HPDE6-E6E7 (cell line): ENCODE results near the gene ORAI2.
A peak's percentile ranks its signal among the peaks of the same experiment; 100 is the strongest.
"Not testable (repeated sequence)": the region's sequence is repeated elsewhere in the genome, so short reads cannot be mapped to it uniquely, and the experiment has no call there.

Source experiments
- DNase-seq: peaks from one replicate; pipeline ENCODE4 v3.0.0; 2011; ENCODE audit warnings: missing footprints; ENCODE audit errors: extremely low spot score

ORAI2 gene

DNA sequence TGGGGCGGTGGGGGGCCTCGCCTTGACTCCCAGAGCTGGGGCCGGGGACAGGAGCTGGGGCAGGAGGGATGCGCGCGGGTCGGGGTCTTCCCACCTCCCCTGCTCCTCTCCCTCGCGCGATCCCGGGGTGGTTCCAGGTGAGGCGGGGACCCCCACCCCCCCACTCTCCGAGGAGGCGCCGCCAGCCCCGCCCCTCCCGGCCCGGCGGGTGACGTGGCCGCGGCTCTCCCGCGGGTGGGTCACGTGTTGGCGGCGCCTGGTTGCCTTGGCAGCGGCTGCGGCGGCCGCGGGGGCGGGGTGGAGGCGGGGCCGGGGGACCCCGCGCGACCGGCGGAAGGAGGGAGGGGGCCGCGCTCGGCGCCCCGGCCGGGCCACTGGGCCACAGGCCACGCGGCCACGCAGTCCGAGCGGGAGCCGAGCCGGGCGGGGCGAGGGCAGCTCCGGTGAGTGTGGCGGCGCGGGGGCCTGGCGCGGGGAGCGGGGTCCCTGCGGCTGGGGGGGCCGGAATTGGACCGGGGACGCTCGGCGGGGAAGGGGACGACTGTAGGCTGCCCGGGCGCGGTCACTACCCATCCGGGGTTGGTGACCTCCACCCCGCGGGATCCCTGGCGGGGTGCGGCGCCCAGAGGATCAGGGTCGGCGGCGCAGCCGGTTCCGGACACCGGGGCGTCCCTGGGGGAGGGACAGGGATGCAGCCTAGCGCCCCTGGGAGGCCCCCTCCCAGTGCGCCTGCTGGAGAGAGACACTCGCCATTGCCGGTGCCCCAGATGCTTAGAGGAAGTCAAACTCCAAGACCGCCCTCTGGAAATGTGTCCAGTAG, at the start of gene ORAI2:
ORAI2 (plus strand) TSS at position 357 of the 820 bp plus-strand sequence. CDS start 5,382 bp downstream, outside the sequence.
- peak; percentile 58 for DNase-seq

DNA sequence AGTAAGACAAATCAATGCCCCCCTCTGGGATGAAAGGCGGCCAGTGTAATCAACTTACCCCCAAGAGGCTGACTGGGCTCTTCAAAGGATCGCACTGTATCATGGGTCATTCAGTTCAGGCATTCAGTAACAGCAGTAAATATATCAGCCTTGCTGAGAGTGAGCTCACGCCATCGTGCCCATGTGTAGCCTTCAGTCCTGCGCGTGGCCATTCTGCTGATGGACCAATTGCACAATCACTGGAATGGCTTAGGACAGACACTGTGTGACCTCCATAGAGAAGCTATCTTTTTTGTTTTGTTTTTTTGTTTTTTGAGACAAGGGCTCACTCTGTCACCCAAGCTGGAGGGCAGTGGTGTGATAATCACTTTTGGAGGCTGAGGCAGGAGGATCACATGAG, 46.3 kb upstream of the ORAI2 start:
- DNase-seq = no peak

DNA sequence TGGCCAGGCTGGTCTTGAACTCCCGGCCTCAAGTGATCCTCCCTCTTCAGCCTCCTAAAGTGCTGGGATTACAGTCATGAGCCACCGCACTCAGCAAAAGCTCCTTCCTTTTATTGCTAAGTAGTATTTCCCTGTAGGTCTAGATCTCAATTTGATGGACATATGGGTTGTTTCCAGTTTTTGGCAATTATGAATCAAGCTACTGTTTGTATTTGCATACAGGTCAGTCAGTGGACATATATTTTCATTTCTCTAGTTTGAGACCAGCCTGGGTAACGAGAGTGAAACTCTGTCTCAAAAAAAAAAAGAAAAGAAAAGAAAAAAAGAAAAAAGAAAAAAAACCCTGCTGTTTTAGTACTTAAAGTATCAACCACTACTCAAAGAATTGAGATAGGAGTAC, 43.6 kb upstream of the ORAI2 start:
- DNase-seq = no peak

DNA sequence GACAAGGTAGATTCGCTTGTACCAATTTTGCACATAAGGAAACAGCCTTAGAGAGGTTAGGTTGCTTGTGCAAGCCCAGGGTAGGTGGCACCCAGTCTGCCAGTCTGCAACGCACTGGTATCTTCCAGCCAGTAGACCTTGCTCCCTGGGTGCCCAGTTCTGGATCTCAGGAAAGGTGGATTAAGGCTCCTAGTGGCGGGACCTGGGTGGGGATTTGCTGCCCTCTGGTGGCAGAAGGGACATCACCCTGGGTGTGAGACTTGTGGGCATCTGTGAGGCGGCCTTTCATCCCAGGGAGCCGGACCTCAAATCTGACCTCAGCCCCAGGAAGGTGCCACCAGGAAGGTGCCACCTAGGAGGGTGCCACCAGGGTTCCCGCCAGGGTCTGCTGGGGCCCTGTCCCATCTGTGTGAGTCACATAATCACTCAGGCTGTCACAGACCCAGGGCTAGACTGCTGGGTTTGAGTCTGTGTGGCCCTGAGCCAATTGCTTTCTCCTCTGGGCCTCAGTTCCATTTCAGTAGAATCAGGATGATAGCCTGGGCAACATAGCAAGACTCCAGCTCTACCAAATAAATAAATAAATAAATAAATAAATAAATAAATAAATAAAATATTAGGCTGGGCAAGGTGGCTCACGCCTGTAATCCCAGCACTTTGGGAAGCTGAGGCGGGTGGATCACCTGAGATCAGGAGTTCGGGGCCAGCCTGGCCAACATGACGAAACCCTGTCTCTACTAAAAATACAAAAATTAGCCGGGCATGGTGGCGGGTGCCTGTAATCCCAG, 42.5 kb upstream of the ORAI2 start:
- peak; percentile 80 for DNase-seq

- DNase-seq = no peak
These were observed 41.0 kb upstream of the ORAI2 start for GRCh38 chr7:102392330-102392729.

DNA sequence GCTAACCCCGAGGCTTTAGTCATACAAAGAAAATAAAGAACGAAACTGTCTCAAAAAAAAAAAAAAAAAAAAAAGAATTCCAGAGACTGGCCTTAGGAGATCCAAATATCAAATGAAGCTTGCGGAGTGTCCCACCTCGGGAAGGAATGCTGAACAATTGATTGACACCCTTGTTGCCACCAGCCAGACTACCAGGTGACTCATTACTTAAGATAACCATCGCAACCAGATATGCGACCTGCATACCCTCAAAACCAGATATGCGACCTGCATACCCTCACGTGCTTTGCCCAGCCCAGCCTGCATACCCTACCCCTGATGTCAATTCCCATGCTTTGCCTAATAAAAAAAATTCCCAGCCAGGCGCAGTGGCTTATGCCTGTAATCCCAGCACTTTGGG, 39.9 kb upstream of the ORAI2 start:
- no peak for DNase-seq

DNA sequence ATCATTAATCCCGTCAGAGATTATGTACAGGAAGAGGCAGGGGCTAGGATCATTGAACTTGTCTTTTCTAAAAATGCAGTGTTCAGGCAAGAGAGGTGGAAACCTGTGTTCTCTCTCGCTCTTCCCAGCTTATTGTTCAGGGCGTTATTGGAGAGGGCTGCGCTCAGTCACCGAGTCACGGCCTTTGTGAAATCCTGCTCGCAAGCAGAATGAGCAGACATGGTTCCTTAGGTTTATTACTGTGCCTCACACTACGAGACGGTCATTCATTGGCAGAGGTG, 37.8 kb upstream of the ORAI2 start:
- peak; percentile 22 for DNase-seq

DNA sequence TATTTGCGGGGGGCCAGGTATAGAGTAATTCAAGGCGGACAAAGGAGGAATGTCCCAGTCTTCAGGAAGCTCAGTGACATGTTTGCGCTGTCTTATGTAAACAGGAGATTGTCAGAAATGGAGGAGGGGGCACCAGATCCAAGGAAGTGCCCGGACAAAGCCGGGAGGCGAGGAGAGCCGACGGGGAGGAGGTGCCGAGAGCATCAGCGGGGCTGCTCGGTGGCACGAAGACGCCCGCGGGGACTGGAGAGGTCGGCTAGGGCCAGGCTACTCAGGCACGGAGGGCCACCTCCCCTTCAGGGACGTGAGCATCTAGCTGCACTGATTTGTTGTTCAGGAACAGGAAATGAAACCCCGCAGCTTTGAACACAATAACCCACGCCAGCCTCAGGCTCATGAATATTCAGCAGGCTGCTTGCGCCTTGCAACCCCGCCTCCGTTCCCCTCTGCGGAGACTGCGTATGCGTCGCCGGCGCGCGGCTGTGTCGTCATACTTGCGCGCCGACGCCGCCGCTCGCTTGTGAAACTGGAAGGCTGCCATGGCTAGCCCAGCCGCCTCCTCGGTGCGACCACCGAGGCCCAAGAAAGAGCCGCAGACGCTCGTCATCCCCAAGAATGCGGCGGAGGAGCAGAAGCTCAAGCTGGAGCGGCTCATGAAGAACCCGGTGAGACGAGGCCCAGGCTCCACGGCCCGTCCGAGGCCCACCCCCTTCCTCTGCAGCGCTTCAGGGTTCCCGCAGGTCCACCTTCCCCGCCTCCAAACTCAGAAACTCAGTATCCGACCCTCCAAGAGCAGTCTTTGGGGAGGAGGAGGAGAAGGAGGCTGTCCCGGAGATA, 37.3 kb upstream of the ORAI2 start, which contains the start of gene PRKRIP1:
PRKRIP1 (plus strand) TSS at position 491 of the 837 bp plus-strand sequence; CDS start at position 540, 49 bp downstream.
- DNase-seq = peak; percentile 95

- no peak for DNase-seq
These were observed 36.7 kb upstream of the ORAI2 start for GRCh38 chr7:102396710-102397019.

DNA sequence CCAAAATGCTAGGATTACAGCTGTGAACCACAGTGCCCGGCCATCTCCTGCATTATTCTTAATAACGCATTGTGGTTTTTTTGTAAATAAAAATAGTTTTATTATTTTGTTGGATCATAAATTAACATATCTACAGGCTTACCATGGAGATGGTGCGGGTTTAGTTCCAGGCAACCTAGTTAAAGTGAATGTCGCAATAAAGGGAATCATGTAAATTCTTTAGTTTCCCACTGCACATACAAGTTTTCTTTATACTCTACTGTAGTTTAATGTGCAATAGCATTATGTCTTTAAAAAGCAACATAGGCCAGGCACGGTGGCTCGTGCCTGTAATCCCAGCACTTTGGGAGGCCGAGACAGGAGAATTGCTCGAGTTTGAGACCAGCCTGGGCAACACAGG, 34.8 kb upstream of the ORAI2 start:
- no peak for DNase-seq

DNA sequence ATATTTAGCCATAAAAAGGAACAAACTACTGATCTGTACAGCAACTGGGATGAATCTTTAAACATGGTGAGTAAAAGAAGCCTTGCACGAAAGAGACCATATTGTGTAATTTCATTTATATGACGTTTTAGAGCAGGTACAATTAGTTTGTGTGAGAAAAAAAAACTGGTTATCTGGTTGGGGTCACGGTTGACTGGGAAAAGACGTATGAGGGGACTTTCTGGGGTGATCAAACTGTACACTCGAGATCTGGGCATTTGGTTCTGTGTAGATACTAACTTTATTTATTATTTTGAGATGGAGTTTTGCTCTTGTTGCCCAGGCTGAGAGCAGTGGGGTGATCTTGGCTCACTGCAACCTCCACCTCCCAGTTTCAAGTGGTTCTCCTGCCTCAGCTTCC, 33.0 kb upstream of the ORAI2 start:
- no peak for DNase-seq

DNA sequence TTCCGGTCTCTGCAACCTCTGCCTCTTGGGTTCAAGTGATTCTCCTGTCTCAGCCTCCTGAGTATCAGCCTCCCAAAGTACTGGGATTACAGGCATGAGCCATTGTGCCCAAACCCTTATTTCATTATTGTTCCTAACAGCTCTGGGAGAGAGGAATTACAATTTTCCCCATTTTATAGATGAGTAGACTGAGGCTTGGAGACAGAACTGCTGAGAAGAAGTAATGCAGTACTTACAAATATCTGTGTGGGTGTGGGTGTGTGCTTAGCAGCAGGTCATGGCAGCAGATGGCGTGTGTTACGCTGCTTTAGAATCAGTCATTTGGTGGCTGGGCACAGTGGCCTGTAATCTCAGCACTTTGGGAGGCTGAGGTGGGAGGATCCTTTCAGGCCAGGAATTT, 29.8 kb upstream of the ORAI2 start:
- DNase-seq = no peak

DNA sequence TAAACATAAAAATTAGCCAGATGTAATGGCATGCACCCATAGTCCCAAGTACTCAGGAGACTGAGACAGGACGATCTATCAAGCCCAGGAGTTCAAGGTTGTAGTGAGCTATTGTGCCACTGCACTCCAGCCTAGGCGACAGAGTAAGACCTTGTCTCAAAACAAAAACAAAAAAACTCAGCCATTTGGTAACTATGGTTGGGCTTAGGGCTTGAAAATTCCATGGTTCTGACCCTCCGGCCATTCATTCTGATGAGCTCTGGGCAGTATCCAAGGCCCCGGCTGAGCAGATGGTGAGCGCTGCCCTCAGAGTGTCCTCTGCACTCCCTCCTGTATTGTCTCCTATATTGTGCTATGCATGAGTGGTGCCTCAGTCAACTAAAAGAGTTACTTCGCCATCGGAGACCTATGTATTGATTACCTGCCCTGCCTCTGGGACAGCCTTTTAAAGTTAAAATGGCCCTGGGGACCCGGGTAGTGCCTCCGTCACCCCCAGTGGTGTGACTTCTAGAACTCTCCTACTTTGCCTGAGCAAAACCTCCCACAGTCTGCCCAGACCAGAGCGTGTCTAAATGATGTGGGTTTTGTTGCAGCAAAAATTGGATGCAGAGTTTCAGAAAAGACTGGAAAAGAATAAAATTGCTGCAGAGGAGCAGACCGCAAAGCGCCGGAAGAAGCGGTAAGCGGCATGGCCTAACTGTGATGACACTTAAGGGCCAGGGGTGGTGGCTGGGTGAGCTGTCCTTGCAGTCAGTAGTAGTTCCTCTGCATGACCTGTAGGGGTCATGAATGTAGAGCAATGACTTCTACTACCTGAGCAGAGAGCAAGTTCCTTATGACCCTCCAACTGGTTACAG, 29.1 kb upstream of the ORAI2 start:
- DNase-seq = peak; percentile 60

DNA sequence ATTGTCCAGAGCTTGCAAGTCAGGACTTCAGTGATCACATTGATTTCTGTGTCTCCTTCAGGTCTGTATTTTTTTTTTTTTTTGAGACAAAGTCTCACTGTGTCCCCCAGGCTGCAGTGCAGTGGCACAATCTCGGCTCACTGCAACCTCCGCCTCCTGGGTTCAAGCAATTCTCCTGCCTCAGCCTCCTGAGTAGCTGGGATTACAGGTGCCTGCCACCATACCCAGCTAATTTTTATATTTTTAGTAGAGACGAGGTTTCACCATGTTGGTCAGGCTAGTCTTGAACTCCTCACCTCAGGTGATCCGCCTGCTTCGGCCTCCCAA, 28.6 kb upstream of the ORAI2 start:
- DNase-seq = not testable (repeated sequence)

DNA sequence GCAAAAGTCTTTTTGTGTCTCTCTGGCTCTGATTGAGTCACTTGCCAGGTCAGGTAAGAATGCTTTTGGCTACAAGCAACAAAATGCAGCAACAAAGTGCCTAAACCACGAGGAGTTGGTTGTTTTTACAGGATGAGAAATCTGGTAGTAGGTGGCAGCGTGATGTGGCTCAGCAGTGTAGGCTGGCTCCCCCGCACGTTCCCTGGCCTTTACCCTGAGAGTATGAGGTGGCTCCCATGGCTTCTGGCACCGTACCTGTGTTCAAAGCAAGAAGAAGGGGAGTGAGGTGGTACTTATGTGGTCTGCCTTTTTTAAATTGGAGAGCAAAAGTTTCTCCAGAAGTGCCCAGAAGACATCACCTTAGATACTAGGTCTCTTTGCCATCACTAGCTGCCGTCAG, 25.5 kb upstream of the ORAI2 start:
- DNase-seq = no peak

GRCh38 chr7:102408530-102408929, 24.8 kb upstream of the ORAI2 start:
- DNase-seq = not testable (repeated sequence)

- no peak for DNase-seq
These were observed 24.0 kb upstream of the ORAI2 start for GRCh38 chr7:102409340-102409739.

GRCh38 chr7:102410123-102410522, 23.3 kb upstream of the ORAI2 start:
- DNase-seq = no peak

- no peak for DNase-seq
These were observed 22.5 kb upstream of the ORAI2 start for GRCh38 chr7:102410918-102411317.

- no peak for DNase-seq
These were observed 20.8 kb upstream of the ORAI2 start for GRCh38 chr7:102412548-102412947.

DNA sequence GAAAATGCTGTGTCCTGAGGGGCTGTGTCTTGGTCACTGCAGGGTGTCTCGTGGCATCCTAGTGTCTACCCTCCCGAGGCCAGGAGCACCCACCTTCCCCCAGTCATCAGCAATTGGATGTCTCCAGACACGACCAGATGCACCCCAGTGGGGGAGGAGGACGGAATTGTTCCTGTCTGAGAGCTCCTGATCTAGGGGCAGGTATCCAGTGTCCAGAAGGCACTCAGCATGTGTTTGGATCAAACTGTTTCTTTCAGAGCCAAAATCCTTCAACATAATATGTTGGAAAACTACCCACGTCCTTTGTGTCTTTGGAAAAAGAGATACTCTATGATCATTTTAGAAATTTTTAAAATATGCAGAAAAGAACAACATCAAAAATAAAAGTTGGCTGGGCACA, 20.3 kb upstream of the ORAI2 start:
- no peak for DNase-seq

- no peak for DNase-seq
These were observed 19.8 kb upstream of the ORAI2 start for GRCh38 chr7:102413611-102414010.
